NOMO-1 treated with DMSO at 0.1 percent for 48 hours (cell line): ENCODE results near the gene TPRG1L.

Source experiments
- DNase-seq: peaks from one replicate; lab custom pipeline; 2025; ENCODE audit not compliant: unreplicated experiment; lab: John Stamatoyannopoulos, UW

The TPRG1L gene

GRCh38 chr1:3593745-3594144 lies 31.1 kb upstream of the TPRG1L start:
- no peak for DNase-seq

- no peak for DNase-seq
These were observed 30.0 kb upstream of the TPRG1L start for GRCh38 chr1:3594706-3595377.

DNA sequence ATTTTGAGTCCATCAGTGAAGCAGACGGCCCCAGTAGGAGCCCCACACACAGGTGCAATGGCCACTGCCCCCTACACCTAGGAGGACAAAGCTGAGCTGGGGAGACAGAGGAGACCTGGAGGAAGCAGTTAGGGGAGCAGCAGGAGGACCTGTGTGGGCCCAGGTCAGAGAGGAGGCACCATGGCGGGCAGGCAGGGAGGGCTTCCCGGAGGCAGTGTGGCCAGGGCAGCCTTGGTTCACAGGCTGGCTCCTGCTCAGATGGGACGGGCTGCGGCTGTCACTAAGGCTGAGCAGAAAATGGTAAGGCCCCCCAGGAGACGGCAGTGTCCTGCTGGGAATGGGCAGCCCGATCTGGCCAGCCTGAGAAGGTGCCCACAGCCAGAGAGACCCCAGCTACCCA lies 28.9 kb upstream of the TPRG1L start:
- DNase-seq, result no peak

GRCh38 chr1:3596663-3597598 lies 27.9 kb upstream of the TPRG1L start:
- DNase-seq, result no peak

- DNase-seq, result no peak
These were observed 27.2 kb upstream of the TPRG1L start for GRCh38 chr1:3597599-3597964.

DNA sequence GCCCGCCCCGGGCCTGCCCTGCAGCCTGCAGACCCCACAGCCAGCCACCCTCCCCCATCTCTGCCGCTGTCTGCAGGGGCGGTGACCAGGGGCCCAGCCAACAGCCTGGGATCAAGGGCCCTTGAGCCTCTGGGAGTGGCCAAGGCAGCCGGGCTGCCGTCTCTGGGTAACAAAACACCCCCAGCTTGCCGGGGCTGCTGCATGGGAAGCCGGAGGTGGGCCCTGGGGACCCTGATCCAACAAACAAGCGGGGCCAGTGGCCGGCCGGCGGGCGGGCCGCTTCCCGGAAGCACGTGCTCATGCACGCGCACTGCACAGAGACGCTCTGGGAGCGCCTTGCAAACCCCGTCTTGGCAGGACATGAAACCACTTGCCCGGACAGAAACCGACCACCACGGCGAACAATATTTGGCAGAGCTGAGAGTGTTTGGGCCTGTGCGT lies 26.7 kb upstream of the TPRG1L start:
- no peak for DNase-seq

- DNase-seq, result no peak
These were observed 26.1 kb upstream of the TPRG1L start for GRCh38 chr1:3598522-3599285.

DNA sequence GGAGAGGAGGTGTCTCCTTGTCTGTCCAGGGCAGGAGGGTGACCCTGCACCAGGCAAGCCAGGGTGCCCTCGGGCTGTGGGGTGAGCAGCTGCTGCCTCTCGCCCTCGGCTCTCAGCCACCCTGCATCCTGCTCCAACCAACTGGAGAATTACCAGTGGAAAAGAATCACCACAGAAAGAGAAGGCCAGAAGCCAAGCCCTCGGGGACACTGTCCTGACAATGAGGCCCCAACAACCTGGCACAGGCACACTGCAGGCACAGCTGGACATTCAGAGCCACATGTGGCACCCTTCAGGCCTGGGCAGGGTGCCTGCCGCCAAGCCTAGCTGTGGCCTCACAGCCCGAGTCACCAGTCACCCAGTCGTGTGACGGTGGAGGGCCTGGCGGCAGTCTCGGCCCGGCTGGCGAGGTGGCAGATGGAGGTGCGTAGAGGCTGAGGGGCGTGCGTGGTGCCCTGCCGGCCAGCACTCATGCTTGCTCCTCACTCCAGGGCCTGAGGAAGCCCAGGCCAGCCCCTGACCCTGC lies 25.5 kb upstream of the TPRG1L start:
- DNase-seq, result no peak

- no peak for DNase-seq
These were observed 25.0 kb upstream of the TPRG1L start for GRCh38 chr1:3599816-3600215.

GRCh38 chr1:3600354-3600753 lies 24.5 kb upstream of the TPRG1L start:
- DNase-seq, result no peak

DNA sequence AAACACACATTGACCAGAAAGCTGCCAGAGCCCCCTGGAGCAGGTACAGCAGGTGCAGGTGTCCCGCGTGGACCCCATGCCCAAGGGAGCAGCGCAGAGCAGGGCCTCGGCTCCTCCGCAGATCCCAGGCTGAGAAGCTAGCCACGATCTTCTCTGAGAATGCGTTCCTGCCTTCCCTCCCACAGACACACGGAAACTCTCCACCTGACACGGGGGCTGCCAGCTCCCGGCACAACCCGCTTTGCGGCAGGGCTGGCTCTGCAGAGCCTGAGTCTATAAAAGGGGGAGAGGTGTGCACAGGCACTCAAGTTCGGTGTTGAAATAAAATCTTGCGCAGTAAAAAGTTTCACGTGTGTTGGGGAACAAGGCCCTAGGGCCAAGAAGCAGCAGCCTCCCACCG lies 23.1 kb upstream of the TPRG1L start:
- DNase-seq, result no peak

GRCh38 chr1:3602375-3602774 lies 22.4 kb upstream of the TPRG1L start:
- DNase-seq, result no peak

- no peak for DNase-seq
These were observed 21.7 kb upstream of the TPRG1L start for GRCh38 chr1:3603156-3603555.

- DNase-seq, result no peak
These were observed 21.0 kb upstream of the TPRG1L start for GRCh38 chr1:3603571-3604467.

DNA sequence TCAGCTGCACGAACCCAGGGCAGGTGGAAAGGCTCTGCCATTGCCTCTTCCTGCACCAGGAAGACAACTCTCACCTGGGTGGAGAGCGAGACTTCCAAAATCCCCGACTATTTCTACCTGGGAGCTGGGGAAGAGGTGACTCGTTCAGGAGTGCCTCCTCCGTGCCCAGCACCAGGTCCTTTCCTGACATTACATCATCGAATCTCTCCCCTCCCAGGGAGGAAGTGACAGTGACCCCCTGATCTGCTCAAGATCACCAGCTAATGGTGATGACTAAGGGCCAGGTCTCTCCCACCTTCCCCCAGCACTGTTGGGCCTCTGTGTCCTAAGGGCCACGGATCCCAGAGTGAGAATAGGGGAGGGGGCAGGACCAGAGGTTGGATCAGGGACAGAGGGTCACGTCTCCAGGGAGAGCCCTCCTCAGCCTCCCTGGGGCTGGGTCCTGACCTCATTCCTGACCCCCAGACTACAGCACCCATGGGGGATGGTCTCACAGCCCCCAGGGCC lies 20.3 kb upstream of the TPRG1L start:
- no peak for DNase-seq

- DNase-seq, result no peak
These were observed 19.6 kb upstream of the TPRG1L start for GRCh38 chr1:3604997-3605823.

DNA sequence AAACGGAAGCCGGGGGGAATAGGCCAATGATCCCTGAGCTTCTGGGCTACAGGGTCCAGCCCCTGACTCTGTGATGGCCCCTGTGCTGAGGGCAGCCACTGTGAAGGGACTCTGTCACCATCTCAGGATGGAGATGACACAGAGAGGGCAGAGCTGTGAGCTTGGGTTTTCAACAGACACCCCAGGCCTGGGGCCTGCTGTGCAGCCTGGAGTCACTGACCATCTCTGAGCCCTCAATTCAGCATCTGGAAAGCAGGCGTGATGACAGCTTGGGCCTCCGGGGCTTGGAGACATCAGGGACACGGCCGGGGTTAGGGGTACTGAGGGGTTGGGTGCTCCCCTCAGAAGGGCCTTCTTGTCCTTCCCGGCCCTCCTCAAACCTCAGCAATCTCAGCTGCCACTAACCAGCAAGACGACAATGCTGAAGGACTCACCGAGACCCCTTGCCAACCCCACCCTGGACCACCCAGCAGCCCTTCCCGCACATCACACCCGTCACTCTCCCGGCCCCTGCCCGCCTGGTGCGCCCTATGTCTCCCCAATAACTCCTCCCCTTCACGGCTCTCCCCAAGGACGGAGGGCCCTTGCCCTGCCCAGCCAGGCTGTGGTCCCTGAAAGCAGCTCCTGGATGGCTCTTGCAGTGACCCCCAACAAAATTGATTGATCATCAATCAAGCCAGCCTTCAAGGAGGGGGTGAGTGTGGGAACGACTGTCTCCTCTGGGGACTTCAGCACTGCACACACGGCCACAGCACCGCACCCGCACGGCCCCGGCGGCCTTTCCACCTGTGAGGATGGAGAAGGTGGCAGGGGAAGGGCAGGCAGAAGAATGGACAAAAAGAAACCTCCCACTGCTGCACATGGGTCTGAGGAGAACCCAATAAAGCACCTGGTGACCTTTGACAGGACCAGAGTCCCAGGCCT lies 17.8 kb upstream of the TPRG1L start:
- no peak for DNase-seq

GRCh38 chr1:3607703-3608065 lies 17.1 kb upstream of the TPRG1L start:
- DNase-seq, result no peak
